OCI-LY1 (cell line): ENCODE data around the gene KCNK5.

Experiments used
- H2AFZ ChIP-seq: fragments of 200-600 bp; sonication (generic), shearing (Covaris generic); 2 replicates; pipeline ENCODE4 v1.6.0; 2014; ENCODE audit warnings: antibody characterized with exemption, mild to moderate bottlenecking, low read length
- H3F3A ChIP-seq: fragments of 200-600 bp; sonication (generic), shearing (Covaris generic); 2 replicates; pipeline ENCODE4 v1.6.0; 2014; ENCODE audit warnings: mild to moderate bottlenecking, antibody characterized with exemption, low read length, moderate library complexity; ENCODE audit not compliant: insufficient read depth
- H3K27ac ChIP-seq: fragments of 200-600 bp; sonication (generic); 2 replicates; pipeline ENCODE4 v1.5.1; 2014; ENCODE audit warnings: low read length, mixed run types, mild to moderate bottlenecking, low read depth; ENCODE audit not compliant: poor library complexity, severe bottlenecking
- H3K27me3 ChIP-seq: fragments of 200-600 bp; sonication (generic); 2 replicates; pipeline ENCODE4 v1.6.0; 2014; ENCODE audit warnings: antibody characterized with exemption, mild to moderate bottlenecking, low read length, moderate library complexity; ENCODE audit not compliant: insufficient read depth
- H3K36me3 ChIP-seq: fragments of 200-600 bp; sonication (generic); 2 replicates; pipeline ENCODE4 v1.6.1; 2014; ENCODE audit warnings: mild to moderate bottlenecking, antibody characterized with exemption, low read length, moderate library complexity, mixed read lengths; ENCODE audit not compliant: insufficient read depth
- H3K4me1 ChIP-seq: fragments of 200-600 bp; sonication (generic); 2 replicates; pipeline ENCODE4 v1.5.1; 2014; ENCODE audit warnings: mild to moderate bottlenecking, low read length, moderate library complexity; ENCODE audit not compliant: insufficient read depth, severe bottlenecking
- H3K4me2 ChIP-seq: fragments of 200-600 bp; sonication (generic), shearing (Covaris generic); 2 replicates; pipeline ENCODE4 v1.6.1; 2014; ENCODE audit warnings: low read length
- H3K4me3 ChIP-seq: fragments of 200-600 bp; sonication (generic); 2 replicates; pipeline ENCODE4 v1.5.1; 2014; ENCODE audit warnings: low read length, low read depth, mild to moderate bottlenecking, mixed read lengths; ENCODE audit not compliant: poor library complexity, severe bottlenecking
- H3K79me2 ChIP-seq: fragments of 200-600 bp; shearing (Covaris generic); 2 replicates; pipeline ENCODE4 v1.6.1; 2016; ENCODE audit warnings: mixed run types, low read length, mixed read lengths; ENCODE audit not compliant: insufficient read depth
- H3K9ac ChIP-seq: fragments of 200-600 bp; sonication (generic), shearing (Covaris generic); 2 replicates; pipeline ENCODE4 v1.6.1; 2014; ENCODE audit warnings: mild to moderate bottlenecking, low read length, mixed read lengths
- H3K9me2 ChIP-seq: fragments of 200-600 bp; sonication (generic), shearing (Covaris generic); 2 replicates; pipeline ENCODE4 v1.6.1; 2014; ENCODE audit warnings: low read depth, mild to moderate bottlenecking, low read length, mixed read lengths
- H3K9me3 ChIP-seq: fragments of 200-600 bp; shearing (Covaris generic); 2 replicates; pipeline ENCODE4 v1.6.1; 2014; ENCODE audit warnings: low read length, mixed read lengths
- H4K20me1 ChIP-seq: fragments of 200-600 bp; sonication (generic), shearing (Covaris generic); 2 replicates; pipeline ENCODE4 v1.6.0; 2016; ENCODE audit warnings: mild to moderate bottlenecking, low read length; ENCODE audit not compliant: insufficient read depth
- EZH2 ChIP-seq: fragments of 200-600 bp; sonication (generic), shearing (Covaris generic); IDR thresholded peaks from 2 replicates; pipeline ENCODE4 v1.8.0; 2017; ENCODE audit warnings: borderline replicate concordance, mixed run types, mild to moderate bottlenecking, antibody characterized with exemption, low read length, moderate library complexity, mixed read lengths
- TF ChIP-seq, protein P1 (sequence below): fragments of 200-600 bp; sonication (generic), shearing (Covaris generic); IDR thresholded peaks from 2 replicates; pipeline ENCODE4 v1.5.1; 2017; ENCODE audit warnings: mild to moderate bottlenecking, antibody characterized with exemption, low read length, moderate library complexity, mixed read lengths

KCNK5 gene

DNA sequence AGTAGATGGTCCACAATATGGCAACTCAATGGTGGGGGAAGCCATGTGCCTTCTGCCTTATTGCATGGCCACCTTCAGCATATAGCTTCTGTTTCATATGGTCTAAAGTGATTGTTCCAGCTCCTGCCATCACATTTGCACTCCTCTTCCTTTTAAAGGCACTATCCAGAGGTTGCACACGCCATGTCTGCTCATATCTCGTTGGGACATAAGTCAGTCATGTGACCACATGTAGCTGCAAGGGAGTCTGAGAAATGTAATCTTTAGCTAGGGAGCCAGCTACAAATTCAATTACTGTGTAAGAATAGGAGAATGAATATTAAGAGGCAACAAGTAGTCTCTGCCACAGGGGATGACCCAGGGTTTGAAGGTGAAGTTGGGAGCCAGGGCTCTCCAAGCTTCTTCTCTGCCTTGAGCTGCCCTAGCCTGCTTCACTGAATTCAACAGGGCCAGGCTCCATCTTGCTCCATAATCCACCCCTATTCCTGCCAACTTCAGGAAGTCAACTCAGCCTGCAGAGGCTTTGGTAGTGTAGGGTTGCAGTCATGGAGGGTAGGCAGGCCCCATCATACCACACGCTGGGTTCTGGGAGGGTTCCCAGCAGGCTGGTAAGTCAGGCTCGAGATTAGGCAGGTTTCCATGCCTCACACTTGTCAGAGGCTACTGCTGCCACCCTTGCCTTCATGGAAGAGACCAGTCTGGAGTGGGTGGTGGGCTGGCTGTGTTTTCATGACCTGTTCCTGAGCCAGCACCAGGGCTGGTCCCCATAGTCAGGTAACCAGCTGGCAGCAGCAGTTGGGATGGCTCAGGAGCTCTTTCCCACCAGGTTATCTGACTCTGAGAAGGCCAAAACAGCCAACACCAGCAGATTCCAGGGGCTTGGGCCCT is 57.5 kb downstream of the KCNK5 start:
- Histone ChIP-seq H3K9ac (no peak overlapping the region), H3K4me3 (no peak overlapping the region), H3F3A (no peaks in the 10 kb centered on the region), H2AFZ (no peak overlapping the region), H3K9me3 (no peaks in the 10 kb centered on the region), H3K4me1 (no peaks in the 10 kb centered on the region), H4K20me1 (no peaks in the 10 kb centered on the region), H3K27ac (no peak overlapping the region), H3K79me2 (no peaks in the 10 kb centered on the region), H3K4me2 (no peak overlapping the region), H3K9me2 (no peaks in the 10 kb centered on the region), H3K27me3 (no peaks in the 10 kb centered on the region; the same call in 1 of the 2 replicates), H3K36me3 (no peaks in the 10 kb centered on the region)
- no peak for TF ChIP-seq EZH2
- TF ChIP-seq, protein P1, sequence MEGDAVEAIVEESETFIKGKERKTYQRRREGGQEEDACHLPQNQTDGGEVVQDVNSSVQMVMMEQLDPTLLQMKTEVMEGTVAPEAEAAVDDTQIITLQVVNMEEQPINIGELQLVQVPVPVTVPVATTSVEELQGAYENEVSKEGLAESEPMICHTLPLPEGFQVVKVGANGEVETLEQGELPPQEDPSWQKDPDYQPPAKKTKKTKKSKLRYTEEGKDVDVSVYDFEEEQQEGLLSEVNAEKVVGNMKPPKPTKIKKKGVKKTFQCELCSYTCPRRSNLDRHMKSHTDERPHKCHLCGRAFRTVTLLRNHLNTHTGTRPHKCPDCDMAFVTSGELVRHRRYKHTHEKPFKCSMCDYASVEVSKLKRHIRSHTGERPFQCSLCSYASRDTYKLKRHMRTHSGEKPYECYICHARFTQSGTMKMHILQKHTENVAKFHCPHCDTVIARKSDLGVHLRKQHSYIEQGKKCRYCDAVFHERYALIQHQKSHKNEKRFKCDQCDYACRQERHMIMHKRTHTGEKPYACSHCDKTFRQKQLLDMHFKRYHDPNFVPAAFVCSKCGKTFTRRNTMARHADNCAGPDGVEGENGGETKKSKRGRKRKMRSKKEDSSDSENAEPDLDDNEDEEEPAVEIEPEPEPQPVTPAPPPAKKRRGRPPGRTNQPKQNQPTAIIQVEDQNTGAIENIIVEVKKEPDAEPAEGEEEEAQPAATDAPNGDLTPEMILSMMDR: no peak

DNA sequence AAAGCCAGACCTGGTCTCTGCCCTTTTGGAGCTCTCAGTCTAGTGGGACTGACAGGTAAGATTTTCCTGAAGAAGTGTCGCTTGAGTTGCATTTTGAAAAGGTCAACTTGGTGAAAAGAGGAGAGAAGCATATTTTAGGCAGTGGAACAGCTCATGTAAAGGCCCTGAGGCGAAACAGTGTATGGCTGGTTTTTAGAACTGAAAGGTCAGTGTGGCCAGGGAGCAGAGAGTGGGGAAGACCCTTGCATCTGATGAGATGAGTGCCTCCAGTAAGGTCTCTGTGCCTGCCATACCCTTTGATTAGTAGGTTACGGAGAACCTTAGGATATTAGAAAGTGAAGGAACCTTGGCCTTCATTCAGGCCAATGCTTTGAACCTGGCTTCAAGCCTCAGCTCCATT is 58.4 kb downstream of the KCNK5 start:
- no peaks in the 10 kb centered on the region for H3K9me3 ChIP-seq
- H4K20me1 ChIP-seq: no peaks in the 10 kb centered on the region
- TF ChIP-seq, protein P1: no peak
- no peak for TF ChIP-seq EZH2
- no peaks in the 10 kb centered on the region; the same call in 1 of the 2 replicates for H3K27me3 ChIP-seq
- no peak overlapping the region for H3K4me3 ChIP-seq
- H3K4me1 ChIP-seq: no peaks in the 10 kb centered on the region
- H3K79me2 ChIP-seq: no peaks in the 10 kb centered on the region
- no peak overlapping the region for H3K4me2 ChIP-seq
- no peak overlapping the region for H3K27ac ChIP-seq
- no peaks in the 10 kb centered on the region for H3F3A ChIP-seq
- no peaks in the 10 kb centered on the region for H3K36me3 ChIP-seq
- H3K9ac ChIP-seq: no peak overlapping the region
- no peaks in the 10 kb centered on the region for H3K9me2 ChIP-seq
- no peak overlapping the region for H2AFZ ChIP-seq

DNA sequence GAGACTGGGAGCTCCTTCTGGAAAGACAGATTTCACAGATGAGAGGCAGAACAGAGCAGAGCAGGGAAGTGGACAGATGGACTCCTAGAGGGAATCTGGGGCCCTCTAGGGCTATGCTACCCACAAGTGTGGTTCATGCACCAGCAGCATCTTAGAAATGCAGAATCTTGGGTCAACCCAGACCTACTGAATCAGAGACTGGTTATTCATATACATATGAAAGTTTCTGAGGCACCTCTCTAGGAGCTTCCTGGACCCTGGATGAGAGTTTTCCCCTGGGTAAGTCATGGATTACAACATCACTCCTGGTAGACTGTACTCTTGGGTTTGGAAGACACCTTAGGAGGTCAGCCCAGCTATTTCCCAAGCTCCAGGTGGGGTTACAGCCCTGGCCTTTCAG is 58.9 kb downstream of the KCNK5 start:
- Histone ChIP-seq H3F3A (no peaks in the 10 kb centered on the region), H3K4me2 (no peak overlapping the region)

More for the DNA sequence above, 58.9 kb downstream of the KCNK5 start:
- H3K4me3 ChIP-seq: no peak overlapping the region
- no peaks in the 10 kb centered on the region for H3K4me1 ChIP-seq
- H3K27me3 ChIP-seq: no peaks in the 10 kb centered on the region; the same call in 1 of the 2 replicates
- H3K27ac ChIP-seq: no peak overlapping the region
- H4K20me1 ChIP-seq: no peaks in the 10 kb centered on the region
- no peaks in the 10 kb centered on the region for H3K9me2 ChIP-seq
- H3K36me3 ChIP-seq: no peaks in the 10 kb centered on the region
- no peak overlapping the region for H2AFZ ChIP-seq
- no peaks in the 10 kb centered on the region for H3K9me3 ChIP-seq
- no peaks in the 10 kb centered on the region for H3K79me2 ChIP-seq
- no peak overlapping the region for H3K9ac ChIP-seq
- no peak for TF ChIP-seq EZH2
- TF ChIP-seq, protein P1: no peak
